ENCODE measurements around the gene GNA15. TPM values are rescaled to one million over a fixed set of nuclear protein-coding genes. Genes with fewer than 3 reads are reported as not detected.

GNA15 gene
- total RNA-seq, 1 experiment from 2014 or later = 0.22 TPM

- ATAC-seq (no peak), DNase-seq (ENCODE audit: low spot score) (no peak)
- ChIA-PET POLR2A (no interaction called here), CTCF (interaction anchor here (0.8 to 4.1 kb wide), 5 partner anchors 11 to 155 kb away, joined by 4 to 73 read pairs (median 29); partner anchors contain the start of gene GNA11)
- Mint-ChIP-seq H3K4me1 (peaks cover 19% of the 10 kb centered on the region), H3K4me3 (no peak overlapping the region), H3K36me3 (no peaks in the 10 kb centered on the region), H3K27me3 (ENCODE audit: low read depth) (no peaks in the 10 kb centered on the region), H3K27ac (no peak overlapping the region), H3K9me3 (no peaks in the 10 kb centered on the region)
- TF ChIP-seq ESRRA (CRISPR knock-in tag; IDR thresholded peaks at IDR 0.05; ENCODE audit: borderline replicate concordance) (no peak), FOXP1 (CRISPR knock-in tag; IDR thresholded peaks at IDR 0.05; ENCODE audit: borderline replicate concordance) (no peak), TEAD4 (CRISPR knock-in tag; IDR thresholded peaks at IDR 0.05) (no peak), FOXJ3 (CRISPR knock-in tag; IDR thresholded peaks at IDR 0.05; ENCODE audit: borderline replicate concordance) (no peak), GABPB1 (CRISPR knock-in tag; IDR thresholded peaks at IDR 0.05) (no peak), ERG (CRISPR knock-in tag; IDR thresholded peaks at IDR 0.05) (no peak), EMX1 (CRISPR knock-in tag; IDR thresholded peaks at IDR 0.05) (no peak), MAX (CRISPR knock-in tag; IDR thresholded peaks at IDR 0.05) (no peak), SP1 (CRISPR knock-in tag; conservative IDR thresholded peaks at IDR 0.05) (no peak), HMGXB4 (CRISPR knock-in tag; IDR thresholded peaks at IDR 0.05) (no peak)
- TF ChIP-seq, protein P1, sequence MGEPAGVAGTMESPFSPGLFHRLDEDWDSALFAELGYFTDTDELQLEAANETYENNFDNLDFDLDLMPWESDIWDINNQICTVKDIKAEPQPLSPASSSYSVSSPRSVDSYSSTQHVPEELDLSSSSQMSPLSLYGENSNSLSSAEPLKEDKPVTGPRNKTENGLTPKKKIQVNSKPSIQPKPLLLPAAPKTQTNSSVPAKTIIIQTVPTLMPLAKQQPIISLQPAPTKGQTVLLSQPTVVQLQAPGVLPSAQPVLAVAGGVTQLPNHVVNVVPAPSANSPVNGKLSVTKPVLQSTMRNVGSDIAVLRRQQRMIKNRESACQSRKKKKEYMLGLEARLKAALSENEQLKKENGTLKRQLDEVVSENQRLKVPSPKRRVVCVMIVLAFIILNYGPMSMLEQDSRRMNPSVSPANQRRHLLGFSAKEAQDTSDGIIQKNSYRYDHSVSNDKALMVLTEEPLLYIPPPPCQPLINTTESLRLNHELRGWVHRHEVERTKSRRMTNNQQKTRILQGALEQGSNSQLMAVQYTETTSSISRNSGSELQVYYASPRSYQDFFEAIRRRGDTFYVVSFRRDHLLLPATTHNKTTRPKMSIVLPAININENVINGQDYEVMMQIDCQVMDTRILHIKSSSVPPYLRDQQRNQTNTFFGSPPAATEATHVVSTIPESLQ (CRISPR knock-in tag; IDR thresholded peaks at IDR 0.05) = no peak
- TF ChIP-seq, protein P2, sequence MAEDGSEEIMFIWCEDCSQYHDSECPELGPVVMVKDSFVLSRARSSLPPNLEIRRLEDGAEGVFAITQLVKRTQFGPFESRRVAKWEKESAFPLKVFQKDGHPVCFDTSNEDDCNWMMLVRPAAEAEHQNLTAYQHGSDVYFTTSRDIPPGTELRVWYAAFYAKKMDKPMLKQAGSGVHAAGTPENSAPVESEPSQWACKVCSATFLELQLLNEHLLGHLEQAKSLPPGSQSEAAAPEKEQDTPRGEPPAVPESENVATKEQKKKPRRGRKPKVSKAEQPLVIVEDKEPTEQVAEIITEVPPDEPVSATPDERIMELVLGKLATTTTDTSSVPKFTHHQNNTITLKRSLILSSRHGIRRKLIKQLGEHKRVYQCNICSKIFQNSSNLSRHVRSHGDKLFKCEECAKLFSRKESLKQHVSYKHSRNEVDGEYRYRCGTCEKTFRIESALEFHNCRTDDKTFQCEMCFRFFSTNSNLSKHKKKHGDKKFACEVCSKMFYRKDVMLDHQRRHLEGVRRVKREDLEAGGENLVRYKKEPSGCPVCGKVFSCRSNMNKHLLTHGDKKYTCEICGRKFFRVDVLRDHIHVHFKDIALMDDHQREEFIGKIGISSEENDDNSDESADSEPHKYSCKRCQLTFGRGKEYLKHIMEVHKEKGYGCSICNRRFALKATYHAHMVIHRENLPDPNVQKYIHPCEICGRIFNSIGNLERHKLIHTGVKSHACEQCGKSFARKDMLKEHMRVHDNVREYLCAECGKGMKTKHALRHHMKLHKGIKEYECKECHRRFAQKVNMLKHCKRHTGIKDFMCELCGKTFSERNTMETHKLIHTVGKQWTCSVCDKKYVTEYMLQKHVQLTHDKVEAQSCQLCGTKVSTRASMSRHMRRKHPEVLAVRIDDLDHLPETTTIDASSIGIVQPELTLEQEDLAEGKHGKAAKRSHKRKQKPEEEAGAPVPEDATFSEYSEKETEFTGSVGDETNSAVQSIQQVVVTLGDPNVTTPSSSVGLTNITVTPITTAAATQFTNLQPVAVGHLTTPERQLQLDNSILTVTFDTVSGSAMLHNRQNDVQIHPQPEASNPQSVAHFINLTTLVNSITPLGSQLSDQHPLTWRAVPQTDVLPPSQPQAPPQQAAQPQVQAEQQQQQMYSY (CRISPR knock-in tag; IDR thresholded peaks at IDR 0.05) = no peak
Observed at GRCh38 chr19:3106509-3107141, 29.2 kb upstream of the GNA15 start.

DNA sequence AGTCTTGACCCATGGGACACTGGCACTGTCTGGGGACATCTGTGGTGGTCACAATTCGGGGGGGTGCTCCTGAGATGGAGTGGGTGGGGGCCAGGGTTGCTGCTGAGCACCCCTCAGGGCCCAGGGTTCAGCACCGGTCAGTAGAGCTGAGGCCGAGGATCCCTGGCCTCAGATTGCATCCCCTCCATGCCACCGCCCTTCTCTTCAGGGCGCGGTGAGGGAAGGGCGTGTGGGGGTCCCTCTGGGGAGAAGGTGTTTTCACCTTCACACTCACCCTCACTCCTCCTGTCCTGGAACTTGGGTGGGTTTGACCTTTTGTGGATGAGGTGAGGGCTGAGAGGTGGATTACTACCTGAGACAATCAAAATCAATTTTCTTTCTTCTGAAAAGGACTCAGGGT lies 28.2 kb upstream of the GNA15 start:
- H3K36me3 Mint-ChIP-seq = 0 out of 2 replicates have a peak, but pooled peaks cover 2% of the 10 kb centered on the region
- peak overlapping the region; percentile 76; the same call in 1 of the 2 replicates for H3K27ac Mint-ChIP-seq
- ChIA-PET POLR2A (no interaction called here), CTCF (interaction anchor here (1.0 to 3.0 kb wide), 20 partner anchors 9 to 168 kb away, joined by 3 to 29 read pairs (median 7); no protein-coding TSS in a partner anchor)
- H3K27me3 Mint-ChIP-seq (ENCODE audit: low read depth) = no peaks in the 10 kb centered on the region
- H3K4me1 Mint-ChIP-seq = peaks cover 23% of the 10 kb centered on the region
- H3K4me3 Mint-ChIP-seq = no peak overlapping the region
- no peaks in the 10 kb centered on the region for H3K9me3 Mint-ChIP-seq
- ATAC-seq (no peak), DNase-seq (ENCODE audit: low spot score) (no peak)
- TF ChIP-seq JUN (CRISPR knock-in tag; IDR thresholded peaks at IDR 0.05) (no peak), ZNF416 (CRISPR knock-in tag; IDR thresholded peaks at IDR 0.05) (no peak), ZNF219 (CRISPR knock-in tag; IDR thresholded peaks at IDR 0.05; ENCODE audit: borderline replicate concordance) (no peak), TEAD4 (CRISPR knock-in tag; IDR thresholded peaks at IDR 0.05) (no peak), ARID4B (CRISPR knock-in tag; IDR thresholded peaks at IDR 0.05; ENCODE audit: borderline replicate concordance) (no peak), NR2C2 (CRISPR knock-in tag; IDR thresholded peaks at IDR 0.05) (no peak)
- TF ChIP-seq, protein P2 (CRISPR knock-in tag; IDR thresholded peaks at IDR 0.05) = no peak

All from WTC11 (cell line).